OCI-LY7 (cell line): Measurements from ENCODE around the gene B4GALT4.

ENCODE experiments used
- EZH2phosphoT487 ChIP-seq: fragments of 200-600 bp; sonication (generic); IDR thresholded peaks from 2 replicates; pipeline ENCODE4 v1.6.1; 2018; ENCODE audit warnings: low read depth, borderline replicate concordance, mild to moderate bottlenecking, mixed run types, antibody characterized with exemption, low read length, moderate library complexity, mixed read lengths
- TF ChIP-seq, protein P1 (sequence below): fragments of 200-600 bp; sonication (generic); conservative IDR thresholded peaks from 2 replicates; pipeline ENCODE4 v1.5.1; 2014; ENCODE audit warnings: mild to moderate bottlenecking, antibody characterized with exemption, low read length, moderate library complexity, mixed read lengths

DNA sequence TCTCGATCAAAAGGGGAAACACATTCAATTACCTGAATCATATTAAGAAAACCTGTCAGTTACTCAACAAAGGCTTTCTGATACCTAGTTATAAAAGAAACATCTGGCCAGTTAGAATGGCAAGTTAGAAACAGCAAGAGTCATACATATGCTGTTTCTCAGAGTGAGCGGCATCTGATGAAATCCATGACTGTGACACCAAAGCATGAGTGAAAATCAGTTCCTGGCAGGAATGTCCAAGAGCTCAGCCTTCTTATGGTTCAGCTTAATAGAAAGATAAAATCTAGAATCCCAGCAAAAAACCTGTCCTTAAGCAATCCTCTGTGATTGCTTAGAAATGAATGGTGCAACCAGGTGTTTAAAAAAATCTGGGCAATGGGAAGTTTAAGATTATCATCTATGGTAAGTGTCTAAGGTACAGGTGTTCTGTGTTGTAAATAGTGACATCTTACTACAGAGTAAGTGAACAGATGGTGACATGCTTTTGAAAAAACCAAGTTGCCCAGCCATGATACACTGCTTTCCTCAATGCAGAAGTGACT is 18.8 kb downstream of the B4GALT4 start:
- TF ChIP-seq, protein P1, sequence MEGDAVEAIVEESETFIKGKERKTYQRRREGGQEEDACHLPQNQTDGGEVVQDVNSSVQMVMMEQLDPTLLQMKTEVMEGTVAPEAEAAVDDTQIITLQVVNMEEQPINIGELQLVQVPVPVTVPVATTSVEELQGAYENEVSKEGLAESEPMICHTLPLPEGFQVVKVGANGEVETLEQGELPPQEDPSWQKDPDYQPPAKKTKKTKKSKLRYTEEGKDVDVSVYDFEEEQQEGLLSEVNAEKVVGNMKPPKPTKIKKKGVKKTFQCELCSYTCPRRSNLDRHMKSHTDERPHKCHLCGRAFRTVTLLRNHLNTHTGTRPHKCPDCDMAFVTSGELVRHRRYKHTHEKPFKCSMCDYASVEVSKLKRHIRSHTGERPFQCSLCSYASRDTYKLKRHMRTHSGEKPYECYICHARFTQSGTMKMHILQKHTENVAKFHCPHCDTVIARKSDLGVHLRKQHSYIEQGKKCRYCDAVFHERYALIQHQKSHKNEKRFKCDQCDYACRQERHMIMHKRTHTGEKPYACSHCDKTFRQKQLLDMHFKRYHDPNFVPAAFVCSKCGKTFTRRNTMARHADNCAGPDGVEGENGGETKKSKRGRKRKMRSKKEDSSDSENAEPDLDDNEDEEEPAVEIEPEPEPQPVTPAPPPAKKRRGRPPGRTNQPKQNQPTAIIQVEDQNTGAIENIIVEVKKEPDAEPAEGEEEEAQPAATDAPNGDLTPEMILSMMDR = no peak
- TF ChIP-seq EZH2phosphoT487 = no peak
